ENCODE results near the gene KDM4F. TPM values are rescaled to one million over a fixed set of nuclear protein-coding genes. Genes with fewer than 3 reads are reported as not detected.

The KDM4F gene
- total RNA-seq, 1 experiment from 2014 or later = not detected

GRCh38 chr11:95067039-95067840, 18.0 kb downstream of the KDM4F start:
- Histone ChIP-seq H3K36me3 (ENCODE audit: control insufficient read depth in 1 of 2, insufficient read depth in 2 of 2, low read length in 2 of 2) (no peaks in the 10 kb centered on the region), H3K27me3 (ENCODE audit: insufficient read depth, low read length) (no peaks in the 10 kb centered on the region), H2AFZ (ENCODE audit: low read depth, low read length, poor library complexity, severe bottlenecking) (no peak overlapping the region), H3K4me1 (ENCODE audit: control insufficient read depth in 1 of 2, insufficient read depth in 2 of 2, low read length in 2 of 2) (peaks cover 14 to 16% of the 10 kb centered on the region in 2 experiments), H3K4me2 (ENCODE audit: low read length) (peak overlapping the region; percentile 79), H4K20me1 (ENCODE audit: insufficient read depth) (no peaks in the 10 kb centered on the region), H3K79me2 (ENCODE audit: insufficient read depth, low read length) (peaks cover 26% of the 10 kb centered on the region), H3K9me2 (ENCODE audit: insufficient read depth) (no peaks in the 10 kb centered on the region), H3K4me3 (replicated peaks in 1 of 2; ENCODE audit: low read depth in 1 of 2, low read length in 2 of 2) (peak overlapping the region; percentile 69 to 84), H3K9ac (ENCODE audit: low read length) (peak overlapping the region; percentile 79), H3K9me3 (ENCODE audit: control insufficient read depth in 1 of 2, insufficient read depth in 1 of 2, low read depth in 1 of 2, low read length in 2 of 2) (no peaks in the 10 kb centered on the region), H3K27ac (ENCODE audit: low read depth, low read length) (peak overlapping the region; percentile 96)
- ATAC-seq (peak; percentile 75), DNase-seq (ENCODE audit: low read depth, low spot score) (no peak)
- ChIA-PET POLR2A (interaction anchor here (0.6 to 3.1 kb wide), 22 partner anchors 9 to 724 kb away, joined by 3 to 36 read pairs (median 4); partner anchors contain the start of genes CEP57, CWC15, ENDOD1 and KDM4D), CTCF (interaction anchor here (0.8 to 3.4 kb wide), 12 partner anchors 11 to 445 kb away, joined by 3 to 23 read pairs (median 3); partner anchors contain the start of genes CWC15, ENDOD1 and KDM4D), RAD21 (ENCODE audit: low non-redundant PET in 1 of 2, low total read pairs in 2 of 2, uncharacterized antibody in 2 of 2, unreplicated experiment in 2 of 2) (interaction anchor here (0.8 to 1.2 kb wide), 3 partner anchors 42 to 94 kb away, joined by 3 read pairs; partner anchors contain the start of genes CWC15 (in 1 of the 2) and KDM4D (in 1 of the 2))
- BruUV-seq (replicated peaks) = no TSS peak
- intact Hi-C loops (cut with micrococcal nuclease) = loop anchor here (5.0 kb wide), 4 partner anchors 40 to 1360 kb away; partner anchors contain the start of gene FAM76B
- TF ChIP-seq SP1 (IDR thresholded peaks at IDR 0.05; ENCODE audit: low read depth) = peak; percentile 11; the same call in 1 of the 2 replicates
- TF ChIP-seq, protein P1, sequence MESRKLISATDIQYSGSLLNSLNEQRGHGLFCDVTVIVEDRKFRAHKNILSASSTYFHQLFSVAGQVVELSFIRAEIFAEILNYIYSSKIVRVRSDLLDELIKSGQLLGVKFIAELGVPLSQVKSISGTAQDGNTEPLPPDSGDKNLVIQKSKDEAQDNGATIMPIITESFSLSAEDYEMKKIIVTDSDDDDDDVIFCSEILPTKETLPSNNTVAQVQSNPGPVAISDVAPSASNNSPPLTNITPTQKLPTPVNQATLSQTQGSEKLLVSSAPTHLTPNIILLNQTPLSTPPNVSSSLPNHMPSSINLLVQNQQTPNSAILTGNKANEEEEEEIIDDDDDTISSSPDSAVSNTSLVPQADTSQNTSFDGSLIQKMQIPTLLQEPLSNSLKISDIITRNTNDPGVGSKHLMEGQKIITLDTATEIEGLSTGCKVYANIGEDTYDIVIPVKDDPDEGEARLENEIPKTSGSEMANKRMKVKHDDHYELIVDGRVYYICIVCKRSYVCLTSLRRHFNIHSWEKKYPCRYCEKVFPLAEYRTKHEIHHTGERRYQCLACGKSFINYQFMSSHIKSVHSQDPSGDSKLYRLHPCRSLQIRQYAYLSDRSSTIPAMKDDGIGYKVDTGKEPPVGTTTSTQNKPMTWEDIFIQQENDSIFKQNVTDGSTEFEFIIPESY (IDR thresholded peaks at IDR 0.05; ENCODE audit: extremely low read depth, insufficient replicate concordance, low read length) = no peak
- TF ChIP-seq SIN3A (IDR thresholded peaks at IDR 0.05; ENCODE audit: low read depth) = peak; percentile 23
- no peak for TF ChIP-seq EZH2phosphoT487 (IDR thresholded peaks at IDR 0.05; ENCODE audit: borderline replicate concordance)
- no peak for TF ChIP-seq EGR1 (IDR thresholded peaks at IDR 0.05; ENCODE audit: low read depth)
- no peak for TF ChIP-seq ZNF274 (IDR thresholded peaks at IDR 0.05; ENCODE audit: low read depth, low read length)
- no peak for TF ChIP-seq TCF7L2 (IDR thresholded peaks at IDR 0.05; ENCODE audit: borderline replicate concordance, extremely low read depth, insufficient read depth, insufficient read length)
- peak; percentile 21 to 43 (median 39); a peak in 4 of 6 replicates for TF ChIP-seq CTCF (IDR thresholded peaks at IDR 0.05 in 2 of 3, conservative IDR thresholded peaks at IDR 0.05 in 1 of 3; ENCODE audit: borderline replicate concordance in 1 of 3, insufficient read depth in 1 of 3, low read depth in 2 of 3, low read length in 2 of 3)
- no peak for TF ChIP-seq FOSL1 (IDR thresholded peaks at IDR 0.05; ENCODE audit: low read depth)
- no peak for TF ChIP-seq SRF (IDR thresholded peaks at IDR 0.05; ENCODE audit: low read depth)
- no peak; the same call in 1 of the 2 replicates for TF ChIP-seq ATF3 (IDR thresholded peaks at IDR 0.05)
- peak; percentile 27 for TF ChIP-seq RAD21 (IDR thresholded peaks at IDR 0.05; ENCODE audit: low read depth)
- no peak for TF ChIP-seq EZH2 (IDR thresholded peaks at IDR 0.05)
- TF ChIP-seq CEBPB (IDR thresholded peaks at IDR 0.05; ENCODE audit: low read depth) = no peak; the same call in 1 of the 2 replicates
- TF ChIP-seq JUND (IDR thresholded peaks at IDR 0.05) = no peak
- peak; percentile 89 for TF ChIP-seq YY1 (IDR thresholded peaks at IDR 0.05; ENCODE audit: extremely low read depth, insufficient replicate concordance, low read depth, low read length)
- TF ChIP-seq CBX3 (IDR thresholded peaks at IDR 0.05; ENCODE audit: low read depth) = peak; percentile 57; the same call in 1 of the 2 replicates
- TF ChIP-seq ZFX (IDR thresholded peaks at IDR 0.05) = peak; percentile 63
- peak; percentile 80 for TF ChIP-seq POLR2A (IDR thresholded peaks at IDR 0.05; ENCODE audit: borderline replicate concordance, extremely low read depth, insufficient read depth, insufficient read length)
- TF ChIP-seq POLR2AphosphoS5 (IDR thresholded peaks at IDR 0.05; ENCODE audit: low read depth, low read length) = no peak; the same call in none of the 2 replicates
- peak; percentile 75 for TF ChIP-seq MAX (IDR thresholded peaks at IDR 0.05)

Measured in HCT116 (cell line).